Renal pelvis (tissue), 4 donors: ENCODE measurements around the gene RABGGTB. TPM values are rescaled to one million over a fixed set of nuclear protein-coding genes. Genes with fewer than 3 reads are reported as not detected.
"Not testable (repeated sequence)": the region's sequence is repeated elsewhere in the genome, so short reads cannot be mapped to it uniquely, and the experiment has no call there.

Experiments used
- DNase-seq: peaks from one replicate; pipeline ENCODE4 v3.0.0-alpha.2; 2013
- polyA plus RNA-seq, 3 donors: library from polyadenylated mRNA; unstranded; fragments of 120-200 nt; gene quantifications; one replicate each; pipeline ENCODE4 v1.2.1, GENCODE V29; 2013; ENCODE audit not compliant: insufficient read length in 3 of 3

Gene RABGGTB
- polyA plus RNA-seq, 3 donors: 77.0 to 101 (median 95.3) TPM

DNA sequence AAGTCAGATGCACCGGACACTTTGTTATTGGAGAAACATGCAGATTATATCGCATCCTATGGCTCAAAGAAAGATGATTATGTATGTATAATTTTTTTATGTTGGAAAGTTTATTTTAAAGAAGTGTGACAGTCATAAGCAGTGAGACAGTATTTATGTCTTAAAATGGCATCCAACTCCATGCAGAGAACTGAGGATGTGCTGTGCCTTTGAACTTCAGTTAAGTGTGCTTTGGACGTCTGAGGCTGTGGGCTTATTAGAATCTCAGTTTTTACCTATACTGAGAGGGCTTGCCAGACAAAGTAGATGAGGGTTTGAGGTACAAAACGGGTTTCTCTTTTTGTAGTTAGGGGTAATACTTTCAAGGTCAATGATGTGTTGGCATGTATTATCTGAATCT, 1.5 kb downstream of the RABGGTB start:
- no peak for DNase-seq

GRCh38 chr1:75789988-75790387, 3.9 kb downstream of the RABGGTB start:
- DNase-seq: no peak

GRCh38 chr1:75791022-75791421, 5.0 kb downstream of the RABGGTB start:
- no peak for DNase-seq

GRCh38 chr1:75792091-75792490, 6.0 kb downstream of the RABGGTB start:
- no peak for DNase-seq

DNA sequence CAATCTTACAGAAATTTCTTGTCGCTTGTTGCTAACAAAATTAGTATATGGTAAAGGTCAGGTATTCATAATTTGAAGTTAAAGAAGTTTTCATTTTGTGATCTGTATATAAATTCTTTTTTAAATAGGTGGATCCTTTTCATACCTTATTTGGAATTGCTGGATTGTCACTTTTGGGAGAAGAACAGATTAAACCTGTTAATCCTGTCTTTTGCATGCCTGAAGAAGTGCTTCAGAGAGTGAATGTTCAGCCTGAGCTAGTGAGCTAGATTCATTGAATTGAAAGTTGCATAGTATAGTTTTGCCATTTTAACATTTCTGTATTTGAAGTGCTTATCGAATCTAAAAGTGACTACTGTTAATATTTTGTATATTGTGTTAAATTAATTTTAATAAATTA, 8.3 kb downstream of the RABGGTB start:
- DNase-seq: no peak

DNA sequence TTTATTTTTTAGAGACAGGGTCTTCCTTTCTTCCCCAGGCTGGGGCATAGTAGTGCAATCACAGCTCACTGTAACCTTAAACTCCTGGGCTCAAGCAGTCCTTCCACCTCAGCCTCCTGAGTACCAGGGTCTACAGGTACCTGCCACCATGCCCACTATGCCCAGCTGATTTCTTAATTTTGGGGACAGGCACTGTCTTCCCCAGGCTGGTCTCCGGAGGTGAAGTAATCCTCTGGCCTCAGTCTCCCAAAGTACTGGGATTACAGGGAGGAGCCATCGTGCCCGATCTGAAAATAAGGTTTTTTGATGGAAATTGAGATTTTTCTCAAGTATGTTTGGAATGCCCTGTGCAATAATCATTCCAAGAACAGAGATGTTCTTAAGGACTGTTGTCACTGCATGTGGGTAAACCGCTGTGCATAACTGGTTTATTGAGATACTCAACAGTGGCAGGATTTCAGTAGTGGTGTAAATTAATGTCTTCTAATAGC, 9.7 kb downstream of the RABGGTB start:
- no peak for DNase-seq

DNA sequence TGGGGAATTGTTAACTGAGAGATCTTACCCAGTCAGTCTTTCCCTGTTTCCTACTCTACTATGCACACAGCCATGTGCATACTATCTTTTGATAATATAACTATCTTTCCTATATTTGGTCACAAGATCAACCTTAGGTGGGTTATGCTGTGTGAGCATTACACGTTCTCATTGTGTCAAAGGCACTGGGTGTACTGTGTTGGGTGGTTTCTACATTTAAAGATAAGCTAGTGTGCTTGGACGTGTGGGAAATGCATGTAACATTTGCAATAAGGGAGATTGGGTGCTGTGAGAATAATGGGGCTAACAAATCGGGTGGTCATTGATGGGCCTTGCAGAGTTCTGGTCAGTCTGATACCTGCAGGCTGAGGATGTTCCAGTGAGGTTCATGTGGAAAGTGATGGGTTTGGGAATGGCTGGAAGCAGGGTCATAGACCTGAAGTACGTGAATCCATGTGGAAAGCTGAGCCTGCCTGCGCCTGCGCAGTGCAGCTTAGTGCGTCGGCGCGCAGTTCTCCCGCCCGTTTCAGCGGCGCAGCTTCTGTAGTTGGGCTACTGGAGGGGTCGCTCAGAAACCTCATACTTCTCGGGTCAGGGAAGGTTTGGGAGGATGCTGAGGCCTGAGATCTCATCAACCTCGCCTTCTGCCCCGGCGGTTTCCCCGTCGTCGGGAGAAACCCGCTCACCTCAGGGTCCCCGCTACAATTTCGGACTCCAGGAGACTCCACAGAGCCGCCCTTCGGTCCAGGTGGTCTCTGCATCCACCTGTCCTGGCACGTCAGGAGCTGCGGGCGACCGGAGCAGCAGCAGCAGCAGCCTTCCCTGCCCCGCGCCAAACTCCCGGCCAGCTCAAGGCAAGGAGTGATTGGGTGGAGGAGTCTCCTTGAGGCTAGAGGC, 10.6 kb downstream of the RABGGTB start, which contains the start of gene MSH4:
Gene MSH4 (plus strand): TSS at position 507 of the 897 bp plus-strand sequence. CDS start 104 bp downstream, at position 611.
- no peak for DNase-seq

DNA sequence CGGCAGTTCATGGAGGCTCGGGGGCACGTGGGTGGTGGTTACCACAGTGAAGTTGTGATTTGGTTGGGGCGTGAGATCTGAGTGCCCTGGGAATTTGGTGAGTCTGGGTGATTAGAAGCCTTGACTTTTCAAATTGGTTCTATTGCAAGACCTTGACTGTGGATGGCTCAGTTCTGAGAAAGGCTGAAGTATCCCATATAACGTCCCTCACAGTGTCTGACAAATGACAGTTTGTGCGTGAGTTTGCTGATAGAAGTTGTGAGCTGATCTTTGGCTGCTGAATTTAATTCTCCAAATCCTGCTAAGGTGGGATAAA, 11.2 kb downstream of the RABGGTB start:
- no peak for DNase-seq

- no peak for DNase-seq
These were observed 11.7 kb downstream of the RABGGTB start for GRCh38 chr1:75797606-75798216.

- DNase-seq: not testable (repeated sequence)
These were observed 15.4 kb downstream of the RABGGTB start for GRCh38 chr1:75801480-75801879.

DNA sequence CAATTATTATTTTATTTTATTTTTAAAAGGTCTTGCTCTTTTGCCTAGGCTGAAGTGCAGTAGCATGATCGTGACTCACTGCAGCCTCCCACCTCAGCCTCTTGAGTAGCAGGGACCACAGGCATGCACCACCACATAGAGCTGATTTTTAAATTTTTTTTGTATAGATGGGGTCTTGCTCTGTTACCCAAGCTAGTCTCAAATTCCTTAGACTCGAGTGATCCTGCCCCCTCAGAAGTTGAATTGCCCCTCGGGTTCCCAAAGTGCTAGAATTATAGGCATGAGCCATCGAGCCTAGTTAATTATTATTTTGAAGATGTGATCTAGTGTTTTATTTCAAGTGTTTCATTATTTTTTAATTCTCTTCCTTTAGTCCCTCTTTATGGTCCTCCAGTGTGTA, 22.9 kb downstream of the RABGGTB start:
- no peak for DNase-seq

DNA sequence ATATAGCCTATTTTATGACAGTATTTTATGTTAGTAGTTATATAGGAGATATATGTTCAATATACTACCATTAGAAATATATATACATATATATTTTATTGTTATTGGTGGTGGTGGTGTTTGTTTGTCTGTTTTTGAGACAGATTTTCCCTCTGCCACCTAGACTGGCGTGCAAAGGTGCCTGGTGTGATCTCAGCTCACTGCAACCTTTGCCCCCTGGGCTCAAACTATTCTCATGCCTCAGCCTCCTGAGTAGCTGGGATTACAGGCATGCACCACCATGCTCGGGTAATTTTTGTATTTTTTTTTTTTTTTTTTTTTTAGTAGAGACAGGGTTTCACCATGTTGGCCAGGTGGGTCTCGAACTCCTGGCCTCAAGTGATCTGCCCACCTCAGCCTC, 24.1 kb downstream of the RABGGTB start:
- not testable (repeated sequence) for DNase-seq

DNA sequence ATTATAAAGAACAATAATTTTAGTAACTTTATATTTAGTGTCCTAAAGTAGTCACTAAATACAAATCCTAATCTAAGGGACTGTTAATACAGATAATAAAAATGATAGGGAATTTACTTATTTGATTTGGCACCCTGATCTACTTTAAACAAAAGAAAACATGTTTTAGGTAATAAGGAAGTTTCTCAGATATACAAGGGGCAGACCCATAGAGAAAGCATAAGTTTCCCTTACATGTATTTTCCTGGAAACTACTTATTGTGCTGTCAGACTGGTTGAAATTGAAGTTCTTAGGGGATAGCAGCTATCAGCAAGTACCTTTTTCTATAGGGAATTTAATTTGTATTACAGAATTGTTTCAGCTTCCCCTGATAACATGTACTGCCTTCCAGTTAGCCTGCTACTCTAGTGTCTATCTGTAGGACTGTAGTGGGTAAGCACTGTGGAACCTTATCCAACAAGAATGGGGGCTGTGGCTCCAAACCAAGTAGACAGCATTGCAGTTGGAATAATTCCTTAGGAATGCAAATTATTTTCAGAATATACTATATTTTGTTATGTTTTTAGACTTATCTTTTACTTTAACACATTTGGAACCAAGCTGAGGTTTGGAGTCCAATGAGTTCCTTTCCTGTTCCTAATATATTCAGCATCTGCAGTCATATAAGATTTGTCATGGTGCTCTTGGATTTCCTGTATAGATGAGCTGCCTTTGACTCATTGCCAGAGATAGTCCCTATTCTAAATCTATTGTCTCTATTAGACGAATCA, 25.3 kb downstream of the RABGGTB start:
- no peak for DNase-seq

- DNase-seq: no peak
These were observed 26.0 kb downstream of the RABGGTB start for GRCh38 chr1:75812065-75812464.

- DNase-seq: not testable (repeated sequence)
These were observed 37.5 kb downstream of the RABGGTB start for GRCh38 chr1:75823596-75823995.

DNA sequence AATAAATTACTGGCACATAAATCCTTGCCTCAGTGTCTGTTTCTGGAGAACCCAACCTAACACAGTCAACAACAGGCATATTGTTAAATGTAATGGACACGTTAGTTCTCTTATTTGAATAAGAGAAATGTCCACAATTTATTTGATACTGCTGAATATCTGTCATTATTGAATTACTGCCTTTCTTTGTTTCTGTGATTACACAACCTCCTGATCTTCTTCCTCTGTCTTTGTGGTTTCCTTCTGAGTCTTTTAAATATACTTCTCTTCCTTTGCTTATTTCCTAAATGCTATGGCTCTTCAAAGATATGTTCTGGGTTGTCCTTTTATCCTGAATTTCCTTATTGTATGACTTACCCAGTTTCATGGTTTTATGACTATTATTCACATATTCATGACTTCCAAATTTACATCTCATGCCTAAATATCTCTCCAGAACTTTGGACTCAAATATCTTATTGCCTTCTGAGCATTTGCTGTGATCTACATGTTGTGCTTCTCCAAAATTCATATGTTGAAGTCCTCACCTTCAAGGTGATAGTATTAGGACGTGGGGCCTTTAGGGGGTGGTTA, 50.6 kb downstream of the RABGGTB start:
- DNase-seq: no peak

- no peak for DNase-seq
These were observed 52.0 kb downstream of the RABGGTB start for GRCh38 chr1:75838079-75838478.

DNA sequence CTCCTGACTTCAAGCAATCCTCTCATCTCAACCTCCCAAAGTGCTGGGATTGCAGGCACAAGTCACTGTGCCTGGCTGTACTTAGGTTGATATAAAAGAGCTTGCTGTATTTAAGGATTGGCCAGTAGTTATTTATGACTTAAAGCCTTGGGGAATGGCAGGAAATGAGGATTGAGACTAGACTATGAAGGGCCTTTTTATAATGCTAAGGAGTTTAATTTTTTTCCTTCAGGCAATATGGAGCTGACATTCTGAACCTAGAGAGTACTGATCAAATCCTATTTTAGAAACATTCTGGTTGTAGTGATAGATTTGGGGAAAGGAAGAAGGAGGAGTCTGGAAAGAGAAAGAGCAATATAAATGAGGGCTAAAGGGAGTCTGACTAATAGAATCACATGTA, 55.4 kb downstream of the RABGGTB start:
- DNase-seq: no peak
